KOPT-K1 (cell line): ENCODE data around the gene ABAT.

ENCODE experiments used
- H3K27ac ChIP-seq: fragments of 200-600 bp; sonication (generic); 2 replicates; pipeline ENCODE4 v1.5.1; 2016; ENCODE audit warnings: antibody characterized with exemption, mild to moderate bottlenecking, low read depth, low read length; ENCODE audit not compliant: poor library complexity, severe bottlenecking
- H3K36me3 ChIP-seq: fragments of 200-600 bp; sonication (generic); 2 replicates; pipeline ENCODE4 v1.5.1; 2017; ENCODE audit warnings: antibody characterized with exemption, mild to moderate bottlenecking, low read length, moderate library complexity; ENCODE audit not compliant: insufficient read depth
- H3K9me3 ChIP-seq: fragments of 200-600 bp; sonication (generic); 2 replicates; pipeline ENCODE4 v1.5.1; 2017; ENCODE audit warnings: antibody characterized with exemption, low read length, mild to moderate bottlenecking; ENCODE audit not compliant: insufficient read depth, poor library complexity, severe bottlenecking

Gene ABAT

GRCh38 chr16:8667492-8667891, 6.9 kb upstream of the ABAT start:
- no peaks in the 10 kb centered on the region for H3K9me3 ChIP-seq
- H3K27ac ChIP-seq, result no peak overlapping the region
- H3K36me3 ChIP-seq, result no peaks in the 10 kb centered on the region

DNA sequence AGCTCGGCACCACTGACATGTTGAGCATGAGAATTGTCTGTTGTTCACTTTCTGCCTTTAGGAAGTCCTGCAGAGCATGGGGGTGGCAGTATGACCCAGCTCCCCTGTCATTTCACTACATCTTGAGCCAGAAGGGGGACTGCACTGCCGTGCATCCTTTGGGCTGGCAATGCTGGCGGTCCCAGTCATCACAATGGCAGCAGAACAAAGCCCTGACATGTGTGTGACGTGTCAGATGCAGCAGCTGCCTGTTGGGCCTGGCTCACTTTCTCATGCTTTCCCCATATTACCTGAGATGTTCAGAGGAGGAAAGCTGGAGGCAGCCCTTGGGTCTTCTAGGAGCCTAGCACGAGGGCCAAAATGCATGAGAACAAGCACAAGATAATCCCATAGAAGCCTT, 6.3 kb upstream of the ABAT start:
- no peak overlapping the region for H3K27ac ChIP-seq
- H3K36me3 ChIP-seq, result no peaks in the 10 kb centered on the region
- H3K9me3 ChIP-seq, result no peaks in the 10 kb centered on the region

GRCh38 chr16:8669481-8669880, 4.9 kb upstream of the ABAT start:
- Histone ChIP-seq H3K36me3 (no peaks in the 10 kb centered on the region), H3K9me3 (no peaks in the 10 kb centered on the region), H3K27ac (no peak overlapping the region)

- no peak overlapping the region for H3K27ac ChIP-seq
- H3K36me3 ChIP-seq, result no peaks in the 10 kb centered on the region
- H3K9me3 ChIP-seq, result no peaks in the 10 kb centered on the region
Measured at GRCh38 chr16:8670014-8670560, 4.3 kb upstream of the ABAT start.

DNA sequence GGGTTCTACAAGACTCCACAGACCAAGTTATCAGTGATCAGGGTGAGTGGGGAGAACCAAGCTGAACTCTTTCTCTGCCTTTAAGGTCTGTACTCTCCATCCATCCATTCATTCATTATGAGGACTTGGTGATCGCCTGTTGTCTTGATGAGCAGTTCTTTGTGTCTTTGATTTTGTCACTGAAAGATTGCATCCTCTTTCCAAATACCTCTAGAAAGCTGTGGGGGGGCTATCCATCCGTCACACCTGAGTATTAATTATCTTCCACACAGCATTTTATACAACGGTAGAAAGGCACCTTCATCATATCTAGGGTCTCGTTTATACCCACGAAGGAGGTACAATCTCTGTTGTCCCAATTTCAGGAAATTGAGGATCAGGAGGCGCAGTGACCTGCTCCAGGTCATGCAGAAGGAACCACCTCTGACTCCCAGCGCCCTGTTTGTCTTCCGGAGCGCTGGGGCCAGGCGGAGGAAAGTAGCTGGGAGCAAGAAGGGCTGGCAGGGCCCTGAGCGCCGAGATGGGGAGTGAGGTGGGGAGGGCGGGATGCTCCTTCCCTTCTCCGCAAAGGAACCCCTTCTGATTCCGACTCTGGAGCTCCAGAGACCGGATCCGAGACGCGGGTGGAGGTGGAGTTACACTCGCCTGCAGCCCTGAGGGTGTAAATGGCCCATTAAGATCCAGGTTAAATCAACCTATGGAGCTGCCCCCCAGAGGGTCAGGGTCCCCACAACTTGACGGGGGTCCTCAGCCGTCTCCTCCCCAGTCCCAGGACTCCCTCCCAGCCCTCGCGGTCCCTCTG, 605 bp upstream of the ABAT start:
- Histone ChIP-seq H3K9me3 (no peaks in the 10 kb centered on the region), H3K36me3 (no peaks in the 10 kb centered on the region), H3K27ac (no peak overlapping the region)

- H3K27ac ChIP-seq, result peak overlapping the region; percentile 44
- no peaks in the 10 kb centered on the region for H3K36me3 ChIP-seq
- peaks cover 9% of the 10 kb centered on the region for H3K9me3 ChIP-seq
Measured at GRCh38 chr16:8675183-8676159, 1.1 kb downstream of the ABAT start.

- Histone ChIP-seq H3K9me3 (peaks cover 9% of the 10 kb centered on the region), H3K27ac (no peak overlapping the region), H3K36me3 (no peaks in the 10 kb centered on the region)
Measured at GRCh38 chr16:8676160-8676547, 1.7 kb downstream of the ABAT start.

DNA sequence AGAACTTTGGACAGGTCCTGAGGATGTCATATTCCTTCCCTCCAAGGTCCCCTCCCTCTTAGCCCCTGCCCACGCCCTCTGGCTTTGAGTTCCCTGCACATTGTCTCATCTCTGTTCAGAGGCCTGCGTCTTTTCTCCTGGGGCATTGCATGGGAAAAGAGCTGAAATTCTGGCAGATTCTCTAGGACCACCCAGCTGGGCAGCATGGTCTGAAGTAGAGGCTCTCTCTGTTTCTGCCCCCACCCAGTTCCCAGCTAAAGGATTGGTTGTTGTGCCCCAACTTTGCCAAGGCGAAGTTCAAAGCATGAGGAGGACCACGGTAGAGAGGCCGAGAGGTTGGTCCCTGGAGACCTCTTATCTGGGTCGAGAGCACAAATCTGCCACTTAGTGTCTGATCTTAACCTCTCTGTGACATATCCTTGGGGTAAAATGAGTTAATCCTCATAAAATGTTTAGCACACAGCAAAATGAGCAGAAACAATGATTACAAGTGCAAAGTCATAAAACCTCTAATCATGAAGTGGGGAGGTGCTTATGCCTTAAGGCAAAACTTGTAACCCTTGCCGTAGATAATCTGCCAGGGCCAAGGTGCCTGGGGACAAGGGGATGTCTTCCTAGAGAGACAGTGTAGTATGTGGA, 2.4 kb downstream of the ABAT start:
- Histone ChIP-seq H3K27ac (no peak overlapping the region), H3K36me3 (no peaks in the 10 kb centered on the region), H3K9me3 (peaks cover 9% of the 10 kb centered on the region)

GRCh38 chr16:8677481-8677880, 3.1 kb downstream of the ABAT start:
- Histone ChIP-seq H3K9me3 (peaks cover 9% of the 10 kb centered on the region), H3K27ac (no peak overlapping the region), H3K36me3 (no peaks in the 10 kb centered on the region)

- H3K27ac ChIP-seq, result no peak overlapping the region
- peaks cover 9% of the 10 kb centered on the region for H3K9me3 ChIP-seq
- H3K36me3 ChIP-seq, result no peaks in the 10 kb centered on the region
Measured at GRCh38 chr16:8678068-8678927, 3.9 kb downstream of the ABAT start.

- Histone ChIP-seq H3K36me3 (no peaks in the 10 kb centered on the region), H3K27ac (no peak overlapping the region), H3K9me3 (peaks cover 9% of the 10 kb centered on the region)
Measured at GRCh38 chr16:8679151-8679550, 4.7 kb downstream of the ABAT start.

GRCh38 chr16:8682551-8683259, 8.3 kb downstream of the ABAT start:
- Histone ChIP-seq H3K9me3 (peaks cover 9% of the 10 kb centered on the region), H3K27ac (no peak overlapping the region), H3K36me3 (no peaks in the 10 kb centered on the region)

- no peak overlapping the region for H3K27ac ChIP-seq
- H3K36me3 ChIP-seq, result no peaks in the 10 kb centered on the region
- H3K9me3 ChIP-seq, result peaks cover 13% of the 10 kb centered on the region
Measured at GRCh38 chr16:8683640-8684039, 9.2 kb downstream of the ABAT start.

DNA sequence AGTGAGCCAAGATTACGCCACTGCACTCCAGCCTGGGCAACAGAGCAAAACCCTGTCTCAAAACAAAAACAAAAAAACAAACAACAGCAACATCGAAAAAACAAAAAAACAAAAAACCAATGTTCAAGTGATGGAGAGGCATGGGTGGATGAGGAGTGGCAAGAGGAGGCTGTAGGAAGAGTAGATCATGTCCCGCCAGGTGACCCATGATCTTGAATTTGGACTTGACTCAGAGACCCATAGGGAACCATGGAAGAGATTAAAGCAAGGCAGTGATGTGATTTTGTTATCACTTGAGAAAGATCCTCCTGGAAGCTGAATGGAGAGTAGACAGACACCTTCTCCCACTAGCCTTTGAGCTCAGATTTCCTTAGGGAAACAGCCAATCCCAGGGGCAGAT, 11.2 kb downstream of the ABAT start:
- no peaks in the 10 kb centered on the region for H3K36me3 ChIP-seq
- H3K27ac ChIP-seq, result no peak overlapping the region
- peaks cover 23% of the 10 kb centered on the region for H3K9me3 ChIP-seq
